H1 (cell line): ENCODE results near the gene GIPC1. TPM values are rescaled to one million over a fixed set of nuclear protein-coding genes. Genes with fewer than 3 reads are reported as not detected.

Experiments used
- CTCF ChIA-PET: fragments of 300-600 bp; sonication (Branson Sonifier 250); formaldehyde crosslinking; loops from one replicate; lab custom pipeline; 2021; ENCODE audit not compliant: partially characterized antibody; lab: Charles Lee
- POLR2A ChIA-PET: fragments of 300-600 bp; sonication (Branson Sonifier 250); formaldehyde crosslinking; loops from one replicate; lab custom pipeline; 2021; ENCODE audit warnings: inconsistent platforms; ENCODE audit not compliant: partially characterized antibody; lab: Charles Lee
- DNase-seq, 2 experiments: peaks; one replicate each; pipeline versions ENCODE4 v3.0.0 to v3.0.0-alpha.2; 2010 to 2022; ENCODE audit warnings: low spot score in 2 of 2, low read depth in 1 of 2, mixed read lengths in 1 of 2
- FAIRE-seq: peaks from 2 replicates; lab custom pipeline; 2011; peaks lifted over from hg19 to GRCh38; lab: Jason Lieb, UNC
- H2AFZ ChIP-seq: 2 replicates; pipeline ENCODE4 v1.8.1; 2012; ENCODE audit warnings: low read length, inconsistent platforms
- H2AK5ac ChIP-seq: 2 replicates; pipeline ENCODE4 v1.6.1; 2013; ENCODE audit warnings: low read depth, low read length
- H2BK120ac ChIP-seq: replicated peaks from 2 replicates; pipeline ENCODE3; 2013; ENCODE audit warnings: low read depth, low read length, inconsistent platforms
- H2BK12ac ChIP-seq: 2 replicates; pipeline ENCODE4 v1.6.1; 2013; ENCODE audit warnings: low read depth, low read length
- H2BK15ac ChIP-seq: 2 replicates; pipeline ENCODE4 v1.6.1; 2013; ENCODE audit warnings: low read length
- H2BK20ac ChIP-seq: 2 replicates; pipeline ENCODE4 v1.6.1; 2013; ENCODE audit warnings: low read length
- H2BK5ac ChIP-seq: 2 replicates; pipeline ENCODE4 v1.6.1; 2013; ENCODE audit warnings: low read depth, low read length
- H3K14ac ChIP-seq: 2 replicates; pipeline ENCODE4 v1.6.1; 2013; ENCODE audit warnings: inconsistent platforms; ENCODE audit not compliant: insufficient read length
- H3K18ac ChIP-seq: 2 replicates; pipeline ENCODE4 v1.6.1; 2013; ENCODE audit warnings: low read length; ENCODE audit errors: extremely low read depth
- H3K23ac ChIP-seq: 2 replicates; pipeline ENCODE4 v1.6.1; 2013; ENCODE audit warnings: inconsistent platforms; ENCODE audit not compliant: insufficient read length
- H3K23me2 ChIP-seq: 2 replicates; pipeline ENCODE4 v1.6.1; 2013; ENCODE audit warnings: low read depth, low read length
- H3K27ac ChIP-seq: 2 replicates; pipeline ENCODE4 v1.6.1; 2011; ENCODE audit warnings: low read depth, low read length, inconsistent platforms
- H3K27me3 ChIP-seq, 4 experiments: replicated peaks in 1 of 4; 1 replicate in 1 of 4; 2 replicates in 3 of 4; pipeline versions ENCODE4 v1.6.1 to v1.8.1; 2011 to 2013; ENCODE audit warnings: low read length in 3 of 4, mild to moderate bottlenecking in 3 of 4, inconsistent platforms in 2 of 4, mixed read lengths in 2 of 4, moderate library complexity in 1 of 4; ENCODE audit not compliant: control insufficient read depth in 3 of 4, insufficient read depth in 3 of 4; ENCODE audit errors: extremely low read depth in 1 of 4
- H3K36me3 ChIP-seq, 4 experiments: 2 replicates each; pipeline versions ENCODE4 v1.6.1 to v1.8.1; 2011 to 2013; ENCODE audit warnings: mild to moderate bottlenecking in 4 of 4, low read length in 3 of 4, moderate library complexity in 2 of 4, control low read depth in 1 of 4, inconsistent platforms in 1 of 4; ENCODE audit not compliant: insufficient read depth in 4 of 4, control insufficient read depth in 2 of 4
- H3K4ac ChIP-seq: replicated peaks from 2 replicates; pipeline ENCODE3; 2013; ENCODE audit warnings: low read length, low read depth, mixed read lengths, inconsistent platforms; ENCODE audit not compliant: insufficient read length
- H3K4me1 ChIP-seq, 4 experiments: replicated peaks in 1 of 4; 1 replicate in 1 of 4; 2 replicates in 3 of 4; pipeline versions ENCODE4 v1.6.1 to v1.8.1; 2011 to 2013; ENCODE audit warnings: low read length in 3 of 4, inconsistent platforms in 2 of 4, mixed read lengths in 1 of 4; ENCODE audit not compliant: insufficient read depth in 4 of 4, control insufficient read depth in 3 of 4
- H3K4me2 ChIP-seq, 2 experiments: 2 replicates each; pipeline versions ENCODE4 v1.6.1 to v1.8.1; 2011 to 2013; ENCODE audit warnings: low read depth in 2 of 2, low read length in 2 of 2, control low read depth in 1 of 2, inconsistent platforms in 1 of 2, mild to moderate bottlenecking in 1 of 2; ENCODE audit not compliant: insufficient read depth in 1 of 2
- H3K4me3 ChIP-seq, 4 experiments: fragments of 200-600, 300-600 bp in 1 of 4; sonication (generic), shearing (Covaris generic), sonication (Bioruptor Twin) in 1 of 4; 2 replicates each; pipeline versions ENCODE4 v1.5.1 to v1.8.1; 2011 to 2016; ENCODE audit warnings: low read length in 4 of 4, low read depth in 3 of 4, control low read depth in 2 of 4, inconsistent platforms in 2 of 4, mild to moderate bottlenecking in 2 of 4, mixed read lengths in 1 of 4, moderate library complexity in 1 of 4; ENCODE audit not compliant: insufficient read depth in 2 of 4; ENCODE audit errors: extremely low read depth in 1 of 4
- H3K56ac ChIP-seq: replicated peaks from 2 replicates; pipeline ENCODE3; 2013; ENCODE audit warnings: low read depth, mild to moderate bottlenecking, mixed read lengths, low read length, inconsistent platforms; ENCODE audit not compliant: insufficient read length
- H3K79me1 ChIP-seq: 2 replicates; pipeline ENCODE4 v1.6.1; 2013; ENCODE audit warnings: low read depth, low read length, control low read depth
- H3K79me2 ChIP-seq, 2 experiments: 2 replicates each; pipeline versions ENCODE4 v1.6.1 to v1.8.1; 2012 to 2013; ENCODE audit warnings: low read length in 2 of 2, mild to moderate bottlenecking in 2 of 2, inconsistent platforms in 1 of 2; ENCODE audit not compliant: insufficient read depth in 2 of 2, control insufficient read depth in 1 of 2
- H3K9ac ChIP-seq, 4 experiments: replicated peaks in 1 of 4; 1 replicate in 1 of 4; 2 replicates in 3 of 4; pipeline versions ENCODE4 v1.6.1 to v1.8.1; 2011 to 2013; ENCODE audit warnings: low read depth in 3 of 4, low read length in 3 of 4, control low read depth in 2 of 4, mild to moderate bottlenecking in 2 of 4, moderate library complexity in 2 of 4, inconsistent platforms in 1 of 4; ENCODE audit errors: extremely low read depth in 1 of 4
- H3K9me3 ChIP-seq, 2 experiments: 2 replicates each; pipeline versions ENCODE4 v1.6.1 to v1.8.1; 2012 to 2013; ENCODE audit warnings: mild to moderate bottlenecking in 2 of 2, moderate library complexity in 2 of 2, control low read depth in 1 of 2, inconsistent platforms in 1 of 2, low read depth in 1 of 2, low read length in 1 of 2, mixed read lengths in 1 of 2; ENCODE audit not compliant: insufficient read depth in 2 of 2
- H4K20me1 ChIP-seq, 2 experiments: replicated peaks in 1 of 2; 2 replicates each; pipeline versions ENCODE3 to v1.8.1; 2011 to 2013; ENCODE audit warnings: inconsistent platforms in 2 of 2, low read length in 2 of 2, mild to moderate bottlenecking in 1 of 2; ENCODE audit not compliant: insufficient read depth in 2 of 2, control insufficient read depth in 1 of 2
- H4K5ac ChIP-seq: 2 replicates; pipeline ENCODE4 v1.6.1; 2013; ENCODE audit warnings: low read length, low read depth, mixed read lengths, inconsistent platforms; ENCODE audit not compliant: insufficient read length
- H4K8ac ChIP-seq: 2 replicates; pipeline ENCODE4 v1.8.0; 2013; ENCODE audit warnings: mild to moderate bottlenecking, moderate library complexity, low read length, inconsistent platforms; ENCODE audit not compliant: insufficient read depth; ENCODE audit errors: extremely low read depth
- H4K91ac ChIP-seq: replicated peaks from 2 replicates; pipeline ENCODE3; 2013; ENCODE audit warnings: low read length, mixed read lengths, inconsistent platforms; ENCODE audit not compliant: insufficient read length
- RAD21 ChIP-seq, 2 experiments: IDR thresholded peaks in 1 of 2; conservative IDR thresholded peaks in 1 of 2; 2 replicates each; pipeline ENCODE4 v1.6.1; 2011; ENCODE audit warnings: low read depth in 2 of 2, low read length in 2 of 2, improper control_type of control experiment in 1 of 2, inconsistent platforms in 1 of 2, mild to moderate bottlenecking in 1 of 2, moderate library complexity in 1 of 2
- WGBS, 2 experiments: shearing (Covaris generic) in 1 of 2; methylation state at CpG; one replicate each; pipeline versions ENCODE4 v1.1.6 to v1.1.7; 2013 to 2015; ENCODE audit warnings: low lambda C conversion rate in 2 of 2, mixed read lengths in 2 of 2, inconsistent platforms in 1 of 2, low coverage in 1 of 2, missing lambda C conversion rate in 1 of 2; ENCODE audit not compliant: insufficient replicate concordance in 2 of 2, insufficient coverage in 1 of 2, insufficient read length in 1 of 2; ENCODE audit errors: extremely low coverage in 1 of 2, missing lambda C conversion rate in 1 of 2; 5-methylcytosine and 5-hydroxymethylcytosine counted together
- polyA plus RNA-seq, 7 experiments: library from polyadenylated mRNA; depleted of rRNA in 3 of 7; stranded (reverse) in 5 of 7; unstranded in 2 of 7; fragments of >200 nt in 5 of 7; fragments of 200-250 nt in 2 of 7; gene quantifications; 1 replicate in 5 of 7; 2 replicates in 1 of 7; 4 replicates in 1 of 7; pipeline versions ENCODE4 v1.2.1 to v1.2.3, GENCODE V29; 2011 to 2013; ENCODE audit warnings: missing spikeins in 2 of 7, mixed read lengths in 2 of 7
- total RNA-seq: library from RNA; stranded (reverse); fragmentation: NEBNext Ultra II Directional; extraction: Animal tissue kit (Norgen Biotek cat#: 25700); gene quantifications from 2 replicates; pipeline ENCODE4 v1.2.1, GENCODE V29; 2021

GIPC1 gene
- total and polyA plus RNA-seq, 2 of the 8 experiments (the other 6 are each of a cell fraction or from before 2014, with no cell fraction given): 65.6 to 72.0 TPM

DNA sequence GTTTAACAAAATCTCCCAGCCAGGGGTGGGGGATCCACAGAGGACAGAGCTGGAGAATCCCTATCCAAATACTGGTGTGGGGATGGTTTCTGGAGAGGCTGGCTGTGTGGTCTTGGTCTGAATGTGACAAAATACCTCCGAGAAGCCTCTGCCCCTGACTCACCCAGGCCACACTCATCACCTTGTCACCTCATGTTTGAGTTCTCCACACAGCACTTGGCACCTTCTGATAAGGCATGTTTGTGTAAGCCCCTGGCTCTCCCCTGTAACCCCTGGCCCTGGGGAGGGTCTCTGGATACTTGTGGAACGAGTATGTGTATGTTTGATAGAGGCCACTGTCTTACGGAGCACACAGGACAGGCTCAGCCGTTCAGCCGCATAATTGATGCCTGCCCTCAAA, 48.1 kb upstream of the GIPC1 start:
- WGBS, 2 experiments: 92% methylated on average over 5 of the region's 5 CpGs; no CpG with 5 or more reads in 1 of the 2 experiments
- Histone ChIP-seq H3K14ac (no peak overlapping the region), H3K4me1 (peaks cover 0 to 3% (median 1%) of the 10 kb centered on the region in 4 experiments; a peak in 3 of 7 replicates), H3K4me2 (no peak overlapping the region), H3K4me3 (no peak overlapping the region), H2BK5ac (no peak overlapping the region), H4K91ac (no peak overlapping the region), H3K79me2 (peaks cover 0 to 32% of the 10 kb centered on the region in 2 experiments; a peak in 1 of 4 replicates), H3K27ac (no peak overlapping the region), H4K8ac (peak overlapping the region; percentile 25; the same call in 1 of the 2 replicates), H3K9me3 (no peaks in the 10 kb centered on the region), H2BK120ac (no peak overlapping the region), H3K23ac (peak overlapping the region; percentile 59), H3K9ac (no peak overlapping the region), H2BK12ac (no peak overlapping the region), H4K5ac (no peak overlapping the region), H2BK20ac (no peak overlapping the region), H3K56ac (no peak overlapping the region), H3K23me2 (no peaks in the 10 kb centered on the region), H2BK15ac (no peak overlapping the region), H3K18ac (no peak overlapping the region), H2AFZ (no peak overlapping the region), H4K20me1 (peaks cover 5 to 18% of the 10 kb centered on the region in 2 experiments), H2AK5ac (no peak overlapping the region), H3K4ac (no peak overlapping the region), H3K79me1 (peaks cover 22% of the 10 kb centered on the region), H3K36me3 (no peaks in the 10 kb centered on the region; a peak in 1 of 8 replicates), H3K27me3 (no peaks in the 10 kb centered on the region; a peak in 1 of 7 replicates)
- ChIA-PET POLR2A (no interaction called here), CTCF (interaction anchor here (0.6 to 1.7 kb wide), 4 partner anchors 10 to 501 kb away, joined by 3 to 6 read pairs (median 4); no protein-coding TSS in a partner anchor)
- FAIRE-seq (no peak), DNase-seq (no peak)
- TF ChIP-seq RAD21 (IDR thresholded peaks at IDR 0.05 in 1 of 2, conservative IDR thresholded peaks at IDR 0.05 in 1 of 2; ENCODE audit: low read depth in 2 of 2, low read length in 2 of 2): no peak
